Measurements from ENCODE around the gene CCDC141.

DNA sequence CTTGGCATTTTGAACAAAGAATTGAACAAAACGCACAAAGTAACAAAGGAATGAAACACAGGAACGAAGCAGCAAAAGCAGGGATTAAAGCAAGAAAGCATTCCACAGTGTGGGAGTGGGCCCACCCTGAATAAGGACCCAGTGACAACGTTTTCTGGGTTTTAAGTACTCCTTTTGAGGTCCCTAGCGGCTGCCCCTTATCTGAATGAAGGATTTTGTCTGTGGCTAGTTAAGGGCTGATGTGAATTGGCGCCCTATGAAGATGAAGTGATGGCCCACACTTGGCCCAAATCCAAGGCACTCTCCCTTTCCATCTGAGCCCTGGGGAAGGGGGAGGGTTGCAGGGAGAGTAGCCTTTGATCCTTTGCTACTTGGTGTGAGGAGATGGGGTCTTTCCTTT lies 7.8 kb upstream of the CCDC141 start:
- TF ChIP-seq POLR2AphosphoS5 (IDR thresholded peaks at IDR 0.05) (no peak), POLR2A (IDR thresholded peaks at IDR 0.05) (no peak)
- TF ChIP-seq, protein P1, sequence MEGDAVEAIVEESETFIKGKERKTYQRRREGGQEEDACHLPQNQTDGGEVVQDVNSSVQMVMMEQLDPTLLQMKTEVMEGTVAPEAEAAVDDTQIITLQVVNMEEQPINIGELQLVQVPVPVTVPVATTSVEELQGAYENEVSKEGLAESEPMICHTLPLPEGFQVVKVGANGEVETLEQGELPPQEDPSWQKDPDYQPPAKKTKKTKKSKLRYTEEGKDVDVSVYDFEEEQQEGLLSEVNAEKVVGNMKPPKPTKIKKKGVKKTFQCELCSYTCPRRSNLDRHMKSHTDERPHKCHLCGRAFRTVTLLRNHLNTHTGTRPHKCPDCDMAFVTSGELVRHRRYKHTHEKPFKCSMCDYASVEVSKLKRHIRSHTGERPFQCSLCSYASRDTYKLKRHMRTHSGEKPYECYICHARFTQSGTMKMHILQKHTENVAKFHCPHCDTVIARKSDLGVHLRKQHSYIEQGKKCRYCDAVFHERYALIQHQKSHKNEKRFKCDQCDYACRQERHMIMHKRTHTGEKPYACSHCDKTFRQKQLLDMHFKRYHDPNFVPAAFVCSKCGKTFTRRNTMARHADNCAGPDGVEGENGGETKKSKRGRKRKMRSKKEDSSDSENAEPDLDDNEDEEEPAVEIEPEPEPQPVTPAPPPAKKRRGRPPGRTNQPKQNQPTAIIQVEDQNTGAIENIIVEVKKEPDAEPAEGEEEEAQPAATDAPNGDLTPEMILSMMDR (IDR thresholded peaks at IDR 0.05), result no peak
